B cell (primary cell): ENCODE data around the gene POMGNT1. TPM values are rescaled to one million over a fixed set of nuclear protein-coding genes. Genes with fewer than 3 reads are reported as not detected.

Experiments used
- ATAC-seq: fragments of 200-7000 bp; cut with Tn5 transposase; one replicate; pipeline ENCODE4 v1.10.0; 2021; ENCODE audit warnings: low read depth, mild to moderate bottlenecking, moderate number of reproducible peaks, moderate library complexity
- CTCF ChIA-PET: fragments of 350-600 bp; sonication (Branson Sonifier 250); formaldehyde crosslinking; loops from one replicate; lab custom pipeline; 2021; ENCODE audit warnings: antibody characterized with exemption, inconsistent platforms; lab: Charles Lee
- POLR2A ChIA-PET: fragments of 350-600 bp; sonication (Branson Sonifier 250); formaldehyde crosslinking; loops from one replicate; lab custom pipeline; 2021; ENCODE audit warnings: antibody characterized with exemption; lab: Charles Lee
- DNase-seq: peaks from one replicate; pipeline ENCODE4 v3.0.0; 2013
- H2AFZ ChIP-seq: 2 replicates; pipeline ENCODE4 v1.6.1; 2012; ENCODE audit warnings: mild to moderate bottlenecking, low read depth, low read length; ENCODE audit not compliant: insufficient read depth, poor library complexity, severe bottlenecking
- H3K27ac ChIP-seq, 2 donors: 1 replicate in 1 of 2; 2 replicates in 1 of 2; pipeline ENCODE4 v1.5.1; 2012 to 2013; ENCODE audit warnings: low read length in 2 of 2, mild to moderate bottlenecking in 2 of 2, moderate library complexity in 1 of 2
- H3K27me3 ChIP-seq, 4 experiments: fragments of 200-600 bp in 1 of 4; sonication (generic) in 1 of 4; replicated peaks in 1 of 4; 1 replicate in 2 of 4; 2 replicates in 2 of 4; pipeline versions ENCODE4 v1.6.1 to v1.7.0; 2013 to 2016; ENCODE audit warnings: low read length in 3 of 4, mild to moderate bottlenecking in 2 of 4, mixed read lengths in 1 of 4, moderate library complexity in 1 of 4; ENCODE audit not compliant: insufficient read depth in 4 of 4, control insufficient read depth in 3 of 4; ENCODE audit errors: control extremely low read depth in 1 of 4
- H3K36me3 ChIP-seq, 2 experiments: replicated peaks in 1 of 2; 1 replicate in 1 of 2; 2 replicates in 1 of 2; pipeline versions ENCODE4 v1.6.1 to v1.7.1; 2013; ENCODE audit warnings: low read length in 1 of 2; ENCODE audit not compliant: insufficient read depth in 2 of 2, control insufficient read depth in 1 of 2; ENCODE audit errors: control extremely low read depth in 1 of 2, extremely low read depth in 1 of 2
- H3K4me1 ChIP-seq, 2 donors: fragments of 200-600 bp in 1 of 2; sonication (generic) in 1 of 2; 1 replicate in 1 of 2; 2 replicates in 1 of 2; pipeline versions ENCODE4 v1.5.1 to v1.6.1; 2013 to 2017; ENCODE audit warnings: low read length in 2 of 2; ENCODE audit not compliant: control insufficient read depth in 2 of 2, insufficient read depth in 2 of 2
- H3K4me2 ChIP-seq: replicated peaks from 2 replicates; pipeline ENCODE3; 2012; ENCODE audit warnings: mild to moderate bottlenecking, low read depth, low read length; ENCODE audit not compliant: poor library complexity, severe bottlenecking
- H3K4me3 ChIP-seq, 5 experiments: fragments of 200-600 bp in 1 of 5; sonication (generic) in 1 of 5; 1 replicate in 3 of 5; 2 replicates in 2 of 5; pipeline versions ENCODE4 v1.5.1 to v1.7.0; 2011 to 2016; ENCODE audit warnings: low read length in 4 of 5, mild to moderate bottlenecking in 4 of 5, low read depth in 2 of 5, control low read depth in 1 of 5, moderate library complexity in 1 of 5; ENCODE audit not compliant: insufficient read depth in 1 of 5; ENCODE audit errors: control extremely low read depth in 1 of 5, extremely low read depth in 1 of 5
- H3K79me2 ChIP-seq: fragments of 200-600 bp; sonication (generic); one replicate; pipeline ENCODE4 v1.6.0; 2016; ENCODE audit warnings: low read length; ENCODE audit not compliant: control insufficient read depth, insufficient read depth
- H3K9ac ChIP-seq: fragments of 200-600 bp; sonication (generic); 2 replicates; pipeline ENCODE4 v1.6.1; 2017; ENCODE audit warnings: mild to moderate bottlenecking, low read length, moderate library complexity
- H3K9me3 ChIP-seq, 3 donors: one replicate each; pipeline versions ENCODE4 v1.6.1 to v1.7.1; 2013; ENCODE audit warnings: low read length in 2 of 3; ENCODE audit not compliant: control insufficient read depth in 2 of 3, insufficient read depth in 1 of 3; ENCODE audit errors: control extremely low read depth in 1 of 3
- H4K20me1 ChIP-seq: 2 replicates; pipeline ENCODE4 v1.6.0; 2012; ENCODE audit warnings: mild to moderate bottlenecking, low read length; ENCODE audit not compliant: insufficient read depth, control insufficient read depth, poor library complexity, severe bottlenecking
- H3K27ac Mint-ChIP-seq: one replicate; pipeline ENCODE4 v1.8.0; 2021; ENCODE audit warnings: mixed read lengths
- H3K27me3 Mint-ChIP-seq: one replicate; pipeline ENCODE4 v1.8.0; 2021; ENCODE audit warnings: mixed read lengths
- H3K4me1 Mint-ChIP-seq: one replicate; pipeline ENCODE4 v1.8.0; 2021; ENCODE audit warnings: mixed read lengths
- H3K4me3 Mint-ChIP-seq: one replicate; pipeline ENCODE4 v1.8.0; 2021; ENCODE audit warnings: mixed read lengths
- H3K9me3 Mint-ChIP-seq: one replicate; pipeline ENCODE4 v1.8.0; 2022; ENCODE audit warnings: mixed read lengths; ENCODE audit not compliant: insufficient read depth
- CTCF ChIP-seq: fragments of 200-600 bp; IDR thresholded peaks from one replicate; pipeline ENCODE4 v1.8.0; 2022; ENCODE audit warnings: antibody characterized with exemption, mild to moderate bottlenecking
- EZH2 ChIP-seq: IDR thresholded peaks from 2 replicates; pipeline ENCODE4 v1.6.1; 2012; ENCODE audit warnings: borderline replicate concordance, low read depth, mild to moderate bottlenecking, moderate library complexity, low read length; ENCODE audit not compliant: insufficient read depth, poor library complexity, severe bottlenecking
- WGBS: methylation state at CpG from one replicate; pipeline ENCODE4 v1.1.5; 2013; ENCODE audit warnings: missing lambda C conversion rate; ENCODE audit not compliant: insufficient coverage; 5-methylcytosine and 5-hydroxymethylcytosine counted together
- intact Hi-C: fragments of 100-400 bp; cut with micrococcal nuclease; formaldehyde crosslinking; loops from one replicate; pipeline ENCODE4 v1.10.0; 2022
- polyA plus RNA-seq: library from polyadenylated mRNA; depleted of rRNA; stranded (reverse); fragments of >200 nt; gene quantifications from 2 replicates; pipeline ENCODE4 v1.2.3, GENCODE V29; 2012
- total RNA-seq, 2 donors: library from RNA; stranded (reverse); fragments of 120-200 nt in 1 of 2; gene quantifications; 1 replicate in 1 of 2; 2 replicates in 1 of 2; pipeline versions ENCODE4 v1.2.3 to v1.2.4, GENCODE V29; 2013 to 2022

POMGNT1 gene
- total and polyA plus RNA-seq, 2 donors (not counting 1 experiment from before 2014, with no cell fraction given) = 32.6 to 51.0 TPM

GRCh38 chr1:46188295-46189030 lies 9.8 kb downstream of the POMGNT1 start:
- H3K4me3 ChIP-seq = no peak overlapping the region
- Mint-ChIP-seq H3K4me3 (no peak overlapping the region), H3K27me3 (no peaks in the 10 kb centered on the region), H3K9me3 (no peaks in the 10 kb centered on the region), H3K27ac (no peak overlapping the region), H3K4me1 (peaks cover 13% of the 10 kb centered on the region)
- 83% methylated on average over 2 of the region's 6 CpGs for WGBS
- H3K4me1 ChIP-seq = peaks cover 7 to 10% of the 10 kb centered on the region in 2 donors
- H3K9me3 ChIP-seq = no peaks in the 10 kb centered on the region
- H2AFZ ChIP-seq = no peak overlapping the region
- no peaks in the 10 kb centered on the region for H4K20me1 ChIP-seq
- no peaks in the 10 kb centered on the region for H3K79me2 ChIP-seq
- peaks cover 0 to 32% of the 10 kb centered on the region in 2 experiments for H3K36me3 ChIP-seq
- ChIA-PET POLR2A (no interaction called here), CTCF (no interaction called here)
- intact Hi-C loops = no loop called here
- no peak overlapping the region for H3K27ac ChIP-seq
- no peak overlapping the region for H3K9ac ChIP-seq
- ATAC-seq (no peak), DNase-seq (no peak)
- no peaks in the 10 kb centered on the region for H3K27me3 ChIP-seq
- TF ChIP-seq CTCF = no peak
- TF ChIP-seq EZH2 = no peak
- H3K4me2 ChIP-seq = no peak overlapping the region
